GM12801 (cell line): ENCODE results near the gene NPW.

ENCODE experiments used
- TF ChIP-seq, protein P1 (sequence below): IDR thresholded peaks from one replicate; pipeline ENCODE4 v1.5.1; 2011; ENCODE audit warnings: control low read depth; ENCODE audit not compliant: insufficient read length; ENCODE audit errors: extremely low read depth

NPW gene

GRCh38 chr16:2025251-2025650, 5.7 kb downstream of the NPW start:
- TF ChIP-seq, protein P1, sequence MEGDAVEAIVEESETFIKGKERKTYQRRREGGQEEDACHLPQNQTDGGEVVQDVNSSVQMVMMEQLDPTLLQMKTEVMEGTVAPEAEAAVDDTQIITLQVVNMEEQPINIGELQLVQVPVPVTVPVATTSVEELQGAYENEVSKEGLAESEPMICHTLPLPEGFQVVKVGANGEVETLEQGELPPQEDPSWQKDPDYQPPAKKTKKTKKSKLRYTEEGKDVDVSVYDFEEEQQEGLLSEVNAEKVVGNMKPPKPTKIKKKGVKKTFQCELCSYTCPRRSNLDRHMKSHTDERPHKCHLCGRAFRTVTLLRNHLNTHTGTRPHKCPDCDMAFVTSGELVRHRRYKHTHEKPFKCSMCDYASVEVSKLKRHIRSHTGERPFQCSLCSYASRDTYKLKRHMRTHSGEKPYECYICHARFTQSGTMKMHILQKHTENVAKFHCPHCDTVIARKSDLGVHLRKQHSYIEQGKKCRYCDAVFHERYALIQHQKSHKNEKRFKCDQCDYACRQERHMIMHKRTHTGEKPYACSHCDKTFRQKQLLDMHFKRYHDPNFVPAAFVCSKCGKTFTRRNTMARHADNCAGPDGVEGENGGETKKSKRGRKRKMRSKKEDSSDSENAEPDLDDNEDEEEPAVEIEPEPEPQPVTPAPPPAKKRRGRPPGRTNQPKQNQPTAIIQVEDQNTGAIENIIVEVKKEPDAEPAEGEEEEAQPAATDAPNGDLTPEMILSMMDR, result no peak

GRCh38 chr16:2025878-2026460, 6.4 kb downstream of the NPW start:
- TF ChIP-seq, protein P1, result no peak

DNA sequence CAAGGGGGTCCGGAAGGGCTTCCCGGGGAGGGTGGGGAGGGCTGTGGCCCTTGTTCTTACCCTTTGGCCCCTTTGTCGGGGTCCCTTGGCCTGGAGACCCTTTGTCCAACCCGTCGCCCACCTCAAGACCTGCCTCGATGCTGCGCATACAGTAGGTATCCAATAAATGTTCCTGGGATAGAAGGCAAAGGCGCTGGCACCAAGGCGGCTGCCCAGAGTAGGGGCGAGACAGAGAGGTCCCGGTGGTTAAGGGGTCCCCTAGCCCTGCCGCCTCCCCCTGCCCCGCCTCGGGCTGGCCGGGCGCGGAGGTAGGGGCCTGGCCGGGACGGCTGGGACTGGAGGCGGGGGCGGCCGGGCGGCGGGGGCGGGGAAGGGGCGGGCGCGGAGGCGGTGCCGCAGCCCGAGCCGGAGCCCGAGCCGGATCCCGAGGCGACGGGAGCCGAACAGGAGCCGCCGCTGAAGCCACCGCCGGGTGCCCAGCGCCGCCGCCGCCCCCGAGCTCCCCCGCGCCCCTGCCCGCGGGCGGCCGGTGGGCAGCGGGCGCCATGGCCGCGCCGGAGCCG, 7.0 kb downstream of the NPW start, which contains the start of gene NHERF2:
Gene NHERF2 (plus strand): TSS at position 442 of the 563 bp plus-strand sequence. CDS start 104 bp downstream, at position 546.
- TF ChIP-seq, protein P1, result no peak

DNA sequence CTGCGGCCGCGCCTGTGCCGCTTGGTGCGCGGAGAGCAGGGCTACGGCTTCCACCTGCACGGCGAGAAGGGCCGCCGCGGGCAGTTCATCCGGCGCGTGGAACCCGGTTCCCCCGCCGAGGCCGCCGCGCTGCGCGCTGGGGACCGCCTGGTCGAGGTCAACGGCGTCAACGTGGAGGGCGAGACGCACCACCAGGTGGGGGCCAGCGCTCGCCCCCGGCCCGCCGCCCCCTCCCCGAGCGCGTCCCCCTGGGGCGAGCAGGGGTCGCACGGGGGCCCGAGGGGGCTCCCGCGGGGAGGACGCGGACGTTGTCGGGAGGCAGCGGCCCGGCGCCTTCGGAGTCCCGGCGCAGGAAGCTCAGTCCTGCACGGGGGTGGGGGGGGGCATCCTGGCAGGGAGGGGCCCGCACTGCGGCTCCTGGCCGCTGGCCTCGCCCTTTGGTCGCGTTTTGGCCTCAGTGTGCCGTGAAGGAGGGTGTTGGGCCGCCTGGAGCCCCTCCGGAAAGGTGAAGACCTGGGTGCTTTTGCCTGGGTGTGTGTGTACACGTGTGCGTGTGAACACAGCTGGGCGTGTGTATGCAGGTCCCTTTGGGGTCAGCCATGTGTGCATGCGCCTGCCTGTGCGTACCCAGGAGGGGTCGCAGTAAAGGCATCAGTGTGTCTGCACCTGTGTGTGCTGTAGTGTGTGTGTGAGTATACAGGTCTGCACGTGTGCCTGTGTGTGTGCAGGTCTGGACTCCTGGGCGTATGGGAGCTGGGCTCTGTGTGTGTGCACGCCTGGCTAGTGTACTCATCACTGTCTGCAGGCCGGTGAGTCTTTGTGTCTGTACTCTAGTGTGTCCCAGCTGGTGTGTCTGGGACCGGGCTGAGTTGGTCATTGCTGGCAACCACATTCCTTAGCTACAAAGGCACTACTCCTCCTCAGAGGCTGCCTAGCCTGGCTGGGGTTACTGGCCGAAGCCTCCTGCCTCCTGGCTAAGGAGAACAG, 7.7 kb downstream of the NPW start:
- TF ChIP-seq, protein P1, result no peak

GRCh38 chr16:2028146-2028545, 8.6 kb downstream of the NPW start:
- TF ChIP-seq, protein P1, result no peak

DNA sequence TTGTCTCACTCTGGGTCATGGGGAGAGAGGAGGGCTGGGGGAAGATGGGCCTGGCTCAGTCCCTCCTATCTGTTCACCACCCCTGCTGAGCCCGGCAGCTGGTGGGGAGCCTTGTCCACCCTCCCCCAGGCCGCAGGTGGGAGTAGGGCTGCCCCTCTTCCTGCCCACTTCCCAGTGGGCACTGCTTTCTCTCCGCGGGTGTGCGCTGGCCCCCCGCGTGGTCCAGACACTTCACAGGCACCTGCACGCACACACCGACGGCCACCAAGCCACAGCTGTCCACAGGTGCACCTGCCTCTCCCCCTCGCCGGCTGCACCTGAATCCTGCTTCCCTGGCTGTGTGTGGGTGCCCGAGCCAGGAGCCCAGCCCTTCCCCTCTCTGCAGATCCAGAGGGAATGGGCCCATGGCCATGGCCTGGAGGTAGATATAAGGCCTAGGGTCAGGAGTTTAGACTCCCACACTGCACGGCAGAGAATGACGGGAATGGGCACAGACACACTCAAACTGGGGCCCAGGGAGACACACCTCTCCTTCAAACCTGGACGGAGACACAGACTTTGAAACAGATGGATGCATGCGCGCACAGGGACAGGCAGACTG, 9.1 kb downstream of the NPW start:
- TF ChIP-seq, protein P1, result no peak

DNA sequence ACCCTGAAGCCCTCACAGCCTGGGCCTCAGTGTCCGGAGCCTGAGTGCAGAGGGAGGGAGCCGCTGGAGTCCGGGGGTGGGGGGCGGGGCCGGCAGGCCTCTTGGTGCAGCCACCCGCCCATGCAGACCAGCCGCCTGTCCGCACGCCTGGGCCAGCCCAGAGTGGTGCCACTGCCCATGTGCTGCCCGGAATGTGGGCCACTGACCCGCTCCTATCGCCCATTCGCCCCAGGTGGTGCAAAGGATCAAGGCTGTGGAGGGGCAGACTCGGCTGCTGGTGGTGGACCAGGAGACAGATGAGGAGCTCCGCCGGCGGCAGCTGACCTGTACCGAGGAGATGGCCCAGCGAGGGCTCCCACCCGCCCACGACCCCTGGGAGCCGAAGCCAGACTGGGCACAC, 9.8 kb downstream of the NPW start:
- TF ChIP-seq, protein P1, result no peak
